ENCODE results near the gene REEP1.

GRCh38 chr2:86251840-86252266 lies 85.6 kb downstream of the REEP1 start:
- TF ChIP-seq CTCF (IDR thresholded peaks at IDR 0.05), result no peak
- TF ChIP-seq POLR2A (IDR thresholded peaks at IDR 0.05), result no peak

Data from Peyer's patch (tissue), 4 donors.